Right lobe of liver (tissue), 6 donors: ENCODE results near the gene DPF1. TPM values are rescaled to one million over a fixed set of nuclear protein-coding genes. Genes with fewer than 3 reads are reported as not detected.

ENCODE experiments used
- ATAC-seq, 4 donors: fragments of 200-7000 bp; cut with Tn5 transposase; one replicate each; pipeline ENCODE4 v1.9.1; 2020; ENCODE audit warnings: mild to moderate bottlenecking in 4 of 4, moderate library complexity in 4 of 4
- DNase-seq, 3 donors: peaks; one replicate each; pipeline ENCODE4 v3.0.0-alpha.2; 2020
- H3K27ac ChIP-seq, 3 donors: fragments of 200-600 bp; one replicate each; pipeline ENCODE4 v1.8.0; 2022
- H3K27me3 ChIP-seq, 2 donors: fragments of 200-600 bp; one replicate each; pipeline ENCODE4 v1.8.0; 2022
- H3K36me3 ChIP-seq, 4 donors: fragments of 200-600 bp; sonication (generic) in 1 of 4; one replicate each; pipeline versions ENCODE4 v1.5.1 to v1.8.0; 2017 to 2022; ENCODE audit warnings: control low read depth in 1 of 4
- H3K4me1 ChIP-seq, 4 donors: fragments of 200-600 bp; sonication (generic) in 1 of 4; one replicate each; pipeline versions ENCODE4 v1.5.1 to v1.8.0; 2017 to 2022; ENCODE audit warnings: control low read depth in 1 of 4
- H3K4me3 ChIP-seq, 3 donors: fragments of 200-600 bp; one replicate each; pipeline ENCODE4 v1.8.0; 2022
- H3K9me3 ChIP-seq, 4 donors: fragments of 200-600 bp; sonication (generic) in 1 of 4; one replicate each; pipeline versions ENCODE4 v1.5.1 to v1.8.0; 2017 to 2022; ENCODE audit warnings: control low read depth in 1 of 4
- POLR2A ChIP-seq: fragments of 450-650 bp; IDR thresholded peaks from one replicate; pipeline ENCODE4 v1.6.1; 2017; ENCODE audit warnings: antibody characterized with exemption, mild to moderate bottlenecking
- WGBS: methylation state at CpG from one replicate; pipeline ENCODE4 v1.1.6; 2018; ENCODE audit warnings: low coverage, low lambda C conversion rate; ENCODE audit not compliant: insufficient coverage; ENCODE audit errors: missing lambda C conversion rate; 5-methylcytosine and 5-hydroxymethylcytosine counted together
- intact Hi-C, 2 donors: fragments of 100-400 bp; cut with DNase I; formaldehyde crosslinking; loops; one replicate each; pipeline versions ENCODE4 v1.11.2 to v1.14.1; 2022
- long read RNA-seq: library from polyadenylated mRNA; unstranded; transcript quantifications from one replicate; pipeline ENCODE4 v2.0.0, GENCODE V29; 2019
- total RNA-seq, 6 experiments: library from RNA; depleted of rRNA in 2 of 6; stranded (reverse); fragments of >200 nt in 2 of 6; fragmentation: NEBNext Ultra II Directional in 3 of 6; extraction: Animal tissue kit (Norgen Biotek cat#: 25700) in 3 of 6; gene quantifications; one replicate each; pipeline versions ENCODE4 v1.1.0 to v1.2.4, GENCODE V29; 2016 to 2023
- TF ChIP-seq, protein P1 (sequence below), 4 donors: fragments of 200-600 bp in 3 of 4; fragments of 450-650 bp in 1 of 4; IDR thresholded peaks; one replicate each; pipeline versions ENCODE4 v1.5.1 to v1.8.0; 2016 to 2022; ENCODE audit warnings: antibody characterized with exemption in 4 of 4, mild to moderate bottlenecking in 2 of 4
- donor health status: DM: no; HTN: yes; CAD: no.
- donor health status: DM: no; HTN: no; CAD: no.
- donor health status: DM: no; HTN: no; CAD: no.
- donor health status: DM: no; HTN: yes; CAD: no.
- donor health status: DM: no; HTN: yes; CAD: no.

DPF1 gene
- total RNA-seq = not detected
- long read RNA-seq = 0 reads

GRCh38 chr19:38224014-38224862 is at the start of gene DPF1:
Gene DPF1 (minus strand): TSS chr19:38224222. CDS start chr19:38224142, 80 bp downstream.
- intact Hi-C loops = loop anchor here in 1 of 2 donors (10.0 kb wide), 1 partner anchor 329 kb away; no protein-coding TSS in a partner anchor
- H3K27ac ChIP-seq = no peak within 1 kb of the TSS
- peak within 1 kb of the TSS in 2 of 3 donors; percentile 16 to 19 for H3K4me3 ChIP-seq
- H3K36me3 ChIP-seq = no peaks in the 10 kb centered on the region
- H3K27me3 ChIP-seq = peaks cover 3 to 28% of the 10 kb centered on the region in 2 donors
- ATAC-seq (peak; percentile 33 to 59 (median 40)), DNase-seq (no peak)
- no peaks in the 10 kb centered on the region for H3K4me1 ChIP-seq
- WGBS = 4% methylated on average over 10 of the region's 61 CpGs
- no peaks in the 10 kb centered on the region for H3K9me3 ChIP-seq
- TF ChIP-seq, protein P1, sequence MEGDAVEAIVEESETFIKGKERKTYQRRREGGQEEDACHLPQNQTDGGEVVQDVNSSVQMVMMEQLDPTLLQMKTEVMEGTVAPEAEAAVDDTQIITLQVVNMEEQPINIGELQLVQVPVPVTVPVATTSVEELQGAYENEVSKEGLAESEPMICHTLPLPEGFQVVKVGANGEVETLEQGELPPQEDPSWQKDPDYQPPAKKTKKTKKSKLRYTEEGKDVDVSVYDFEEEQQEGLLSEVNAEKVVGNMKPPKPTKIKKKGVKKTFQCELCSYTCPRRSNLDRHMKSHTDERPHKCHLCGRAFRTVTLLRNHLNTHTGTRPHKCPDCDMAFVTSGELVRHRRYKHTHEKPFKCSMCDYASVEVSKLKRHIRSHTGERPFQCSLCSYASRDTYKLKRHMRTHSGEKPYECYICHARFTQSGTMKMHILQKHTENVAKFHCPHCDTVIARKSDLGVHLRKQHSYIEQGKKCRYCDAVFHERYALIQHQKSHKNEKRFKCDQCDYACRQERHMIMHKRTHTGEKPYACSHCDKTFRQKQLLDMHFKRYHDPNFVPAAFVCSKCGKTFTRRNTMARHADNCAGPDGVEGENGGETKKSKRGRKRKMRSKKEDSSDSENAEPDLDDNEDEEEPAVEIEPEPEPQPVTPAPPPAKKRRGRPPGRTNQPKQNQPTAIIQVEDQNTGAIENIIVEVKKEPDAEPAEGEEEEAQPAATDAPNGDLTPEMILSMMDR (IDR thresholded peaks at IDR 0.05) = no peak
- no peak for TF ChIP-seq POLR2A

DNA sequence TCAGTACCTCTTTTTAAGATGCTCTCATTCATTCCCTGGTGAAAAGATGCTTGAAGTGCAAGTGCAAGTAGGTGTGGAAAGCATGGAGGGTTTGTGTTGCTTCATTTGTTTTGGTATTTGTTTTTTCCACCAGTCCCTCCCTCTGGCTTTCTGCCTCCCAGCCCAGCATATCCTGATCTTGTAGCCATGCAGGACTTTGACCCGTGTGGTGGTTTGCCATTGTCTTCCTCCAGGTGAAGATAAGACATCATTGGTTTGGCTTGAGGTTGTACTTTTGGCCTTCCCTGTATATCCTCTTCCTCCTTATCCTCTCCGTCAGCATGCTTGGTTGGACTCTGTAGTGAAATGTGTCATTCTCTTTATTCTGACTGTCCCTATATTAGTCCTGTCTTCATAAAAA is 49.5 kb upstream of the DPF1 start:
- Histone ChIP-seq H3K4me3 (no peak overlapping the region), H3K36me3 (no peaks in the 10 kb centered on the region), H3K27ac (no peak overlapping the region), H3K4me1 (no peaks in the 10 kb centered on the region), H3K9me3 (no peaks in the 10 kb centered on the region), H3K27me3 (no peaks in the 10 kb centered on the region)
- intact Hi-C loops = no loop called here
- ATAC-seq (peak in 3 of 4 donors; percentile 31 to 39 (median 36)), DNase-seq (no peak)
- WGBS = 49% methylated on average over 2 of the region's 2 CpGs
- TF ChIP-seq POLR2A = no peak
- TF ChIP-seq, protein P1 (IDR thresholded peaks at IDR 0.05) = no peak

DNA sequence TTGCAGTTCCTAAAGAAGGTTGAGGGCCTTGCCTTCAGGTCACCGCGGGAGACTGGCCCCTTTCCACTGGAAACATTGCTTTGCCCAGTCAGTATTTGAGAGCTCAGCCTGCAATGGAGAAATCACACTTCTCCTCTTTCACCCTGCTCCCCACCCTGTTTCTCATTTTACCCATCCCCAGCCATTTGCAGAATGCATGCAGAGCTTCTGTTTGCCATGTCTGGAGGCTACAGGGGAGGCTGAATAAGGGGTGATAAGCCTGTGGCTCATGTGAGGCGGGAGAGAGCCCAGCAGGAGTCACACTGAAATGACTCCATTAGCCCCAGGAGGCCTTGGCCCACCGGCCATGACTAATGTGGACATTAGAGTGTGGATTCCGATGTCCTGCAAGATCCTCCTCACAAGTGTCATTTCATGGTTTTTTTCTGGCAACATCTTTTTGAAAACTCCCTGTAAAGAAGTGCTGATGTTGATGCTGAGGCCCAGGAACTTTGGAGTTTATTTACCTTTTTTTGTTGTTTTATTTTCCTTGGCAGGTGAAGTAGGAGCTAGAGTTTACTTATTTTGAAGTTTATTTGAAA is 46.7 kb upstream of the DPF1 start:
- no peak overlapping the region for H3K4me3 ChIP-seq
- no peaks in the 10 kb centered on the region for H3K36me3 ChIP-seq
- DNase-seq = no peak
- H3K9me3 ChIP-seq = no peaks in the 10 kb centered on the region
- WGBS = 58% methylated on average over 5 of the region's 5 CpGs
- no peak overlapping the region for H3K27ac ChIP-seq
- H3K27me3 ChIP-seq = no peaks in the 10 kb centered on the region
- no peaks in the 10 kb centered on the region for H3K4me1 ChIP-seq
- no peak for TF ChIP-seq POLR2A
- TF ChIP-seq, protein P1 (IDR thresholded peaks at IDR 0.05) = no peak
- no peak for ATAC-seq
- intact Hi-C loops = no loop called here

DNA sequence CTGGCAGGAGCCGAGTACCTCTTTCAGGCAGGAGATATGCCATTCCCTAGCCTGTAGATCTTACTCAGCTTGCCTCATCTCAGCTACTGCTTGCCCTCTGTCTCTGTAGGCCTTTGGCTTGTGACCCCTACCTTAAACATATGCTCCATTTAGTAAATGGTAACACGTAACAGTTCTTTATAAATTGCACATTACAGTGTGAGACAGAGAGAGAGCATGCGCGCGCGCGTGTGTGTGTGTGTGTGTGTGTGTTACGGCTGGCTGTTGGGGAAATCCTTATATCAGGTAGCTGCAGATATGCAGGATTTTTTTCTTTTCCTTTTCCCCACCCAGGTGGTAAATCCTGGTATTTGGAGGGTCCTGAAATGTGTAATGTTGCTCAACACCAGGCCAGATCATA is 44.5 kb upstream of the DPF1 start:
- intact Hi-C loops = no loop called here
- Histone ChIP-seq H3K36me3 (no peaks in the 10 kb centered on the region), H3K9me3 (no peaks in the 10 kb centered on the region), H3K27ac (no peak overlapping the region), H3K4me1 (peaks cover 0 to 7% (median 0%) of the 10 kb centered on the region in 4 donors), H3K27me3 (no peaks in the 10 kb centered on the region), H3K4me3 (no peak overlapping the region)
- DNase-seq (no peak), ATAC-seq (no peak)
- TF ChIP-seq, protein P1 (IDR thresholded peaks at IDR 0.05) = no peak
- no peak for TF ChIP-seq POLR2A
- WGBS = 75% methylated on average over 8 of the region's 8 CpGs
